ENCODE data around the gene FAM180A.
"Not testable (repeated sequence)": the region's sequence is repeated elsewhere in the genome, so short reads cannot be mapped to it uniquely, and the experiment has no call there.

The FAM180A gene

GRCh38 chr7:135784013-135784412 is 35.4 kb upstream of the FAM180A start:
- peak in 1 of 2 donors; percentile 81 for DNase-seq (ENCODE audit: low read depth in 2 of 2)
- TF ChIP-seq, protein P1, sequence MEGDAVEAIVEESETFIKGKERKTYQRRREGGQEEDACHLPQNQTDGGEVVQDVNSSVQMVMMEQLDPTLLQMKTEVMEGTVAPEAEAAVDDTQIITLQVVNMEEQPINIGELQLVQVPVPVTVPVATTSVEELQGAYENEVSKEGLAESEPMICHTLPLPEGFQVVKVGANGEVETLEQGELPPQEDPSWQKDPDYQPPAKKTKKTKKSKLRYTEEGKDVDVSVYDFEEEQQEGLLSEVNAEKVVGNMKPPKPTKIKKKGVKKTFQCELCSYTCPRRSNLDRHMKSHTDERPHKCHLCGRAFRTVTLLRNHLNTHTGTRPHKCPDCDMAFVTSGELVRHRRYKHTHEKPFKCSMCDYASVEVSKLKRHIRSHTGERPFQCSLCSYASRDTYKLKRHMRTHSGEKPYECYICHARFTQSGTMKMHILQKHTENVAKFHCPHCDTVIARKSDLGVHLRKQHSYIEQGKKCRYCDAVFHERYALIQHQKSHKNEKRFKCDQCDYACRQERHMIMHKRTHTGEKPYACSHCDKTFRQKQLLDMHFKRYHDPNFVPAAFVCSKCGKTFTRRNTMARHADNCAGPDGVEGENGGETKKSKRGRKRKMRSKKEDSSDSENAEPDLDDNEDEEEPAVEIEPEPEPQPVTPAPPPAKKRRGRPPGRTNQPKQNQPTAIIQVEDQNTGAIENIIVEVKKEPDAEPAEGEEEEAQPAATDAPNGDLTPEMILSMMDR (IDR thresholded peaks at IDR 0.05; ENCODE audit: low read depth, low read length) = no peak
- peak overlapping the region in 1 of 2 donors; percentile 3 for H3K4me3 ChIP-seq (replicated peaks in 1 of 2; ENCODE audit: low read depth in 2 of 2, low read length in 2 of 2)

DNA sequence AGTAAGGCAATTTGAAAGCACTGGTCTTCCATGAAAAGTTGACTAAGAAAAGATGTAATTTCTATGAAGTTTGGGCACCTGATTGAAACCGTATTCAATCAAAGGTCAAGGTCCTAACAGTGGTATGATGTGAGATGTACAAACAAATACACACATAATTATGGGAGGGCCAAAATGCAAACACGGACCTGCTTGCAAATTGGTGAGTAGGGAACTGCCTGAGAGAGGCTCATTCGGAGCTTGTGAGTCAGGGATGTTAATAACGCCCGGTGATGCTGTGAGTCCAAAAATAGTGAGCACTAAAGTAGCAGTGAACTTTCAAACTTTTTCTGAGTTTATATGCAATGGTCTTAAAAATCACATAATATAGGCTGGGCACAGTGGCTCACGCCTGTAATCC is 34.2 kb upstream of the FAM180A start:
- TF ChIP-seq, protein P1 (IDR thresholded peaks at IDR 0.05; ENCODE audit: low read depth, low read length) = no peak
- no peak for DNase-seq (ENCODE audit: low read depth in 2 of 2)
- no peak overlapping the region for H3K4me3 ChIP-seq (replicated peaks in 1 of 2; ENCODE audit: low read depth in 2 of 2, low read length in 2 of 2)

DNA sequence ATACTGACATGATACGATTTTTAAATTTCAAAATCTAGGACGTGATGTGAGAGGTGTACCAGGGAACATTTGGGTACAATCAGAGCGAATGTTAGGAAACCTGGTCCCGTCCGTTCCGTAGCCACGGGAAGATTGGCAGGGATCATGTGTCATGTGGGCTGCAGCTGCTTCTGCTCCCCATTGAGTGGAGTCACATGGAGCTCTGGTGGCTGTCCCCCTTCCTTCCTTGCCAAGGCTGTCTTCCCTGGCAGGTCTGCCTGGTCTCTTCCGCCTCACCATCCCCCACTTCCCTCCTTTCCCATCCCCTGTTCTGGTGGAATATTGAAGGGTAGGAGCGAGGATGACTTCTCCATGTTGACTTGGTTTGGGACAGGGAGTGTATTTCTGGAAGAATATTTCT is 33.8 kb upstream of the FAM180A start:
- TF ChIP-seq, protein P1 (IDR thresholded peaks at IDR 0.05; ENCODE audit: low read depth, low read length) = no peak
- H3K4me3 ChIP-seq (replicated peaks in 1 of 2; ENCODE audit: low read depth in 2 of 2, low read length in 2 of 2) = no peak overlapping the region
- no peak for DNase-seq (ENCODE audit: low read depth in 2 of 2)

- H3K4me3 ChIP-seq (replicated peaks in 1 of 2; ENCODE audit: low read depth in 2 of 2, low read length in 2 of 2) = no peak overlapping the region
- TF ChIP-seq, protein P1 (IDR thresholded peaks at IDR 0.05; ENCODE audit: low read depth, low read length) = no peak
- DNase-seq (ENCODE audit: low read depth in 2 of 2) = peak in 1 of 2 donors; percentile 25
Observed at GRCh38 chr7:135777626-135778398, 29.2 kb upstream of the FAM180A start.

DNA sequence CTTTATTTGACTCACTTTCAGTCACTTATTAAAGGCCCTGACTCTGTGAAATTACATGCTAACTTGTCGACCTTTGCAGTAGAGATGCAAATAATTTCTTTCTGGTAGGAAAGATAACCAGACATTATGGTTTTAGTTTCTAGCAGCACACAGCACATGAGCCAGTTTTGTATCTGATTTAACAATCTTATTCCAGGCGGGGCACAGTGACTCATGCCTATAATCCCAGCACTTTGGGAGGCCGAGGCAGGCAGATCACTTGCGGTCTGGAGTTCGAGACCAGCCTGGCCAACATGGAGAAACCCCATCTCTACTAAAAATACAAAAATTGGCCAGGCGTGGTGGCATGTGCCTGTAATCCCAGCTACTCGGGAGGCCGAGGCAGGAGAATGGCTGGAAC is 27.3 kb upstream of the FAM180A start:
- not testable (repeated sequence) for DNase-seq (ENCODE audit: low read depth in 2 of 2); H3K4me3 ChIP-seq (replicated peaks in 1 of 2; ENCODE audit: low read depth in 2 of 2, low read length in 2 of 2)

DNA sequence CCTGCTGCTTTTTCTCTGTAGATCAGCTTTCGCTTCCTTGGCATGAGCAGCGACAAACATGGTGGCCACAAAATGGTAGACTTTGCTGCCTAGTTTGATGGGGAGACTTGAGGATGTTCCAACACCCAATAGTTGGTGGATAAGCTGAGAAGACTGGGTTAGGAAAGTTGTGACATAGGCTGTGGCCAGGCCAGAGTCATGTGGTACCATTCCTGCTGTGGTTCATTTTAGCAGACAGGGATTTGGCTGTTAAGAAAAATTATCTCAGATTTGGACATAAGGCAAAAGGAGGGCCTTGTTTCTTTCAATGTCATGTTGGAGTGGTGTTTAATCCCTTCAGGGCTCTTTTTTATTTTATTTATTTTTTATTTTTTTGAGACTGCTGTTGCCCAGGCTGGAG is 26.6 kb upstream of the FAM180A start:
- no peak overlapping the region for H3K4me3 ChIP-seq (replicated peaks in 1 of 2; ENCODE audit: low read depth in 2 of 2, low read length in 2 of 2)
- TF ChIP-seq, protein P1 (IDR thresholded peaks at IDR 0.05; ENCODE audit: low read depth, low read length) = no peak
- DNase-seq (ENCODE audit: low read depth in 2 of 2) = peak in 1 of 2 donors; percentile 44

DNA sequence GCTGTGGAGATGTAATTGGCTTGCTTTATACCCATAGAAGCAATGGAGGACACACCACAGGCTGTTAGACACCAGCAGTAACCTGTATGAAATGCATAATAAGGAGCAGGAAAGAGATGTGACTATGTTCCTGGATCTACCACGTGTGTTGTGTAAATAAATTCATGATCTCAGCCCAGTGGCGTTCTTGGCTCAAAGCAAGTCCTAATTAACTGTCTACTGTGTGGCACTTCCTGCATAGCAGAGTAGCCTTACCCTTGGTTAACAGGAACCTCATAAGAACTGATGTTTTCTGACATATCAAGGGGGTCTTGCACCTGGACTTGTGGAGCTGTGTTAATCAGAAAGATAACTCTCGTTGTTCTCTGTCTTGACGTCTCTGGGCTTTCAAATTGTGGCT is 25.7 kb upstream of the FAM180A start:
- H3K4me3 ChIP-seq (replicated peaks in 1 of 2; ENCODE audit: low read depth in 2 of 2, low read length in 2 of 2) = no peak overlapping the region
- TF ChIP-seq, protein P1 (IDR thresholded peaks at IDR 0.05; ENCODE audit: low read depth, low read length) = no peak
- DNase-seq (ENCODE audit: low read depth in 2 of 2) = peak; percentile 20 to 49

All from cardiac fibroblast (primary cell).